ENCODE measurements around the gene GOLGA8T. TPM values are rescaled to one million over a fixed set of nuclear protein-coding genes. Genes with fewer than 3 reads are reported as not detected.
"Not testable (repeated sequence)": the region's sequence is repeated elsewhere in the genome, so short reads cannot be mapped to it uniquely, and the experiment has no call there.

Gene GOLGA8T
- total RNA-seq = 0.07 and 0.20 TPM in 2 replicates

GRCh38 chr15:30134751-30135150 is at the start of gene GOLGA8T:
TSS of gene GOLGA8T (plus strand) at chr15:30135051. CDS start at chr15:30135149, 98 bp downstream.
- not testable (repeated sequence) for DNase-seq (ENCODE audit: low read depth, low spot score)

GRCh38 chr15:30097827-30098226 is 37.0 kb upstream of the GOLGA8T start:
- not testable (repeated sequence) for DNase-seq (ENCODE audit: low read depth, low spot score)

GRCh38 chr15:30102890-30103289 is 32.0 kb upstream of the GOLGA8T start:
- DNase-seq (ENCODE audit: low read depth, low spot score) = not testable (repeated sequence)

GRCh38 chr15:30103941-30104507 is 30.8 kb upstream of the GOLGA8T start:
- DNase-seq (ENCODE audit: low read depth, low spot score) = not testable (repeated sequence)

GRCh38 chr15:30110591-30110990 is 24.3 kb upstream of the GOLGA8T start:
- DNase-seq (ENCODE audit: low read depth, low spot score) = not testable (repeated sequence)

- not testable (repeated sequence) for DNase-seq (ENCODE audit: low read depth, low spot score)
Measured at GRCh38 chr15:30130066-30130465, 4.8 kb upstream of the GOLGA8T start.

GRCh38 chr15:30143246-30143645 is 8.4 kb downstream of the GOLGA8T start:
- not testable (repeated sequence) for DNase-seq (ENCODE audit: low read depth, low spot score)

GRCh38 chr15:30149891-30150290 is 15.0 kb downstream of the GOLGA8T start:
- not testable (repeated sequence) for DNase-seq (ENCODE audit: low read depth, low spot score)

GRCh38 chr15:30162479-30163357 is 27.9 kb downstream of the GOLGA8T start:
- not testable (repeated sequence) for DNase-seq (ENCODE audit: low read depth, low spot score)

- not testable (repeated sequence) for DNase-seq (ENCODE audit: low read depth, low spot score)
Measured at GRCh38 chr15:30163759-30164158, 28.9 kb downstream of the GOLGA8T start.

- DNase-seq (ENCODE audit: low read depth, low spot score) = not testable (repeated sequence)
Measured at GRCh38 chr15:30164257-30164656, 29.4 kb downstream of the GOLGA8T start.

- DNase-seq (ENCODE audit: low read depth, low spot score) = not testable (repeated sequence)
Measured at GRCh38 chr15:30167403-30167802, 32.6 kb downstream of the GOLGA8T start.

GRCh38 chr15:30167886-30168285 is 33.0 kb downstream of the GOLGA8T start:
- not testable (repeated sequence) for DNase-seq (ENCODE audit: low read depth, low spot score)

GRCh38 chr15:30171452-30171851 is 36.6 kb downstream of the GOLGA8T start:
- DNase-seq (ENCODE audit: low read depth, low spot score) = not testable (repeated sequence)

GRCh38 chr15:30173041-30173608 is 38.3 kb downstream of the GOLGA8T start:
- DNase-seq (ENCODE audit: low read depth, low spot score) = not testable (repeated sequence)

- not testable (repeated sequence) for DNase-seq (ENCODE audit: low read depth, low spot score)
Measured at GRCh38 chr15:30175291-30175690, 40.4 kb downstream of the GOLGA8T start.

GRCh38 chr15:30176613-30177012 is 41.8 kb downstream of the GOLGA8T start:
- not testable (repeated sequence) for DNase-seq (ENCODE audit: low read depth, low spot score)

GRCh38 chr15:30179814-30180213 is 45.0 kb downstream of the GOLGA8T start:
- not testable (repeated sequence) for DNase-seq (ENCODE audit: low read depth, low spot score)

GRCh38 chr15:30185495-30185894 is 50.6 kb downstream of the GOLGA8T start:
- not testable (repeated sequence) for DNase-seq (ENCODE audit: low read depth, low spot score)

GRCh38 chr15:30187429-30187828 is 52.6 kb downstream of the GOLGA8T start:
- DNase-seq (ENCODE audit: low read depth, low spot score) = not testable (repeated sequence)

- not testable (repeated sequence) for DNase-seq (ENCODE audit: low read depth, low spot score)
Measured at GRCh38 chr15:30189754-30190153, 54.9 kb downstream of the GOLGA8T start.

GRCh38 chr15:30191143-30191542 is 56.3 kb downstream of the GOLGA8T start:
- DNase-seq (ENCODE audit: low read depth, low spot score) = not testable (repeated sequence)

Measured in pulmonary artery endothelial cell (primary cell).